Colonic mucosa (tissue), 4 donors: ENCODE data around the gene DIP2C. TPM values are rescaled to one million over a fixed set of nuclear protein-coding genes. Genes with fewer than 3 reads are reported as not detected.

Experiments used
- DNase-seq: peaks from one replicate; pipeline ENCODE4 v3.0.0-alpha.2; 2020
- H3K27ac ChIP-seq: fragments of 200-600 bp; one replicate; pipeline ENCODE4 v1.8.0; 2021
- H3K27me3 ChIP-seq: fragments of 200-600 bp; one replicate; pipeline ENCODE4 v1.8.0; 2021
- H3K36me3 ChIP-seq: fragments of 200-600 bp; one replicate; pipeline ENCODE4 v1.8.0; 2021
- H3K4me1 ChIP-seq: fragments of 200-600 bp; one replicate; pipeline ENCODE4 v1.8.0; 2021; ENCODE audit warnings: mild to moderate bottlenecking
- H3K4me3 ChIP-seq: fragments of 200-600 bp; one replicate; pipeline ENCODE4 v1.8.0; 2021
- H3K9ac ChIP-seq, 2 donors: one replicate each; pipeline ENCODE4 v1.7.0; 2013; ENCODE audit warnings: control low read depth in 2 of 2, low read depth in 2 of 2, low read length in 2 of 2
- H3K9me3 ChIP-seq: fragments of 200-600 bp; one replicate; pipeline ENCODE4 v1.8.0; 2021
- intact Hi-C: fragments of 100-400 bp; cut with DNase I; formaldehyde crosslinking; loops from one replicate; pipeline ENCODE4 v1.14.1; 2022
- total RNA-seq, 2 donors: library from RNA; stranded (reverse); fragmentation: NEBNext Ultra II Directional in 1 of 2; extraction: Animal tissue kit (Norgen Biotek cat#: 25700) in 1 of 2; gene quantifications; one replicate each; pipeline ENCODE4 v1.2.1, GENCODE V29; 2021
- TF ChIP-seq, protein P1 (sequence below): fragments of 200-600 bp; IDR thresholded peaks from one replicate; pipeline ENCODE4 v1.8.0; 2022; ENCODE audit warnings: antibody characterized with exemption, mild to moderate bottlenecking
- donor health status: healthy.
- donor health status: DM: no; HTN: no; CAD: no.
- donor health status: DM: no; HTN: no; CAD: no.

Gene DIP2C
- total RNA-seq, 2 donors from 2014 or later = 7.6 to 11.2 TPM

DNA sequence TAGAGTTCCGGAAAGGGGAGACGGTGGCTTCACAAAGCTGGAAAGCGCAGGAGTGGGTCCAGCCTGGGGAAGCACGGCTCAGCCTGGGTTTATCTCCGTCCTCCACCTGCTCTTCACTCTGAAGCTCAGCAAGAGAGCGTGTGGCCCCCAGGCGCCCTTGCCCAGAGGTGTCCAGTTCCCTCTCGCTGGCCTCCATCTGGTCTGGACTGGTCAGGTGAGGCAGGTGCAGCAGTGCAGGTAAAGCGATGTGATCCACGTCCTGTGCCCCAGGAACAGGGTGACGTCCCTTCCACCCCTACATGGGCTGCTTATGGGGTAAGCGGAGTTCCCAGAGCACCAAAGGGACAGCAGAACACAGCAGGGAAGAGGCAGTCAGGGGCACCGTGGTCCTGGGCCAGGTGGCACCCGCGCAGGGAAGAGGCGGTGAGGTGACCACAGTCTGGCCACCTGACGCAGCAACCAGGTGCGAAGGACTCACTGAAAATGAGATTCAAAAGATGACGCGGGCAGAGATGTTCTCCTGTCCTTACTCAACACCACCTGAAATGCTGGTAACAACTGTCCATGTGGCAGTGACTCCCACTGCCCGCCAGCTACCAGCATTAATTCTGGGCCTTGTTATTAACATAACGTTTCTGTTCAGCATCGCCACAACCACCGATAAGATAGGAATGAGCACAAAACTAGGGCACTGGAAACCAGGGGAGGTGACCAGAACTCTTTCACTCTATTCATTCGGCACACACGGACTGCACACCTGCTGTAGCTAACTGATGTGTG is 33.0 kb upstream of the DIP2C start:
- TF ChIP-seq, protein P1, sequence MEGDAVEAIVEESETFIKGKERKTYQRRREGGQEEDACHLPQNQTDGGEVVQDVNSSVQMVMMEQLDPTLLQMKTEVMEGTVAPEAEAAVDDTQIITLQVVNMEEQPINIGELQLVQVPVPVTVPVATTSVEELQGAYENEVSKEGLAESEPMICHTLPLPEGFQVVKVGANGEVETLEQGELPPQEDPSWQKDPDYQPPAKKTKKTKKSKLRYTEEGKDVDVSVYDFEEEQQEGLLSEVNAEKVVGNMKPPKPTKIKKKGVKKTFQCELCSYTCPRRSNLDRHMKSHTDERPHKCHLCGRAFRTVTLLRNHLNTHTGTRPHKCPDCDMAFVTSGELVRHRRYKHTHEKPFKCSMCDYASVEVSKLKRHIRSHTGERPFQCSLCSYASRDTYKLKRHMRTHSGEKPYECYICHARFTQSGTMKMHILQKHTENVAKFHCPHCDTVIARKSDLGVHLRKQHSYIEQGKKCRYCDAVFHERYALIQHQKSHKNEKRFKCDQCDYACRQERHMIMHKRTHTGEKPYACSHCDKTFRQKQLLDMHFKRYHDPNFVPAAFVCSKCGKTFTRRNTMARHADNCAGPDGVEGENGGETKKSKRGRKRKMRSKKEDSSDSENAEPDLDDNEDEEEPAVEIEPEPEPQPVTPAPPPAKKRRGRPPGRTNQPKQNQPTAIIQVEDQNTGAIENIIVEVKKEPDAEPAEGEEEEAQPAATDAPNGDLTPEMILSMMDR = no peak
- Histone ChIP-seq H3K4me1 (no peaks in the 10 kb centered on the region), H3K9me3 (no peaks in the 10 kb centered on the region), H3K27ac (no peak overlapping the region), H3K27me3 (no peaks in the 10 kb centered on the region), H3K4me3 (no peak overlapping the region), H3K36me3 (no peaks in the 10 kb centered on the region), H3K9ac (no peak overlapping the region)
- intact Hi-C loops = no loop called here
- DNase-seq = no peak

DNA sequence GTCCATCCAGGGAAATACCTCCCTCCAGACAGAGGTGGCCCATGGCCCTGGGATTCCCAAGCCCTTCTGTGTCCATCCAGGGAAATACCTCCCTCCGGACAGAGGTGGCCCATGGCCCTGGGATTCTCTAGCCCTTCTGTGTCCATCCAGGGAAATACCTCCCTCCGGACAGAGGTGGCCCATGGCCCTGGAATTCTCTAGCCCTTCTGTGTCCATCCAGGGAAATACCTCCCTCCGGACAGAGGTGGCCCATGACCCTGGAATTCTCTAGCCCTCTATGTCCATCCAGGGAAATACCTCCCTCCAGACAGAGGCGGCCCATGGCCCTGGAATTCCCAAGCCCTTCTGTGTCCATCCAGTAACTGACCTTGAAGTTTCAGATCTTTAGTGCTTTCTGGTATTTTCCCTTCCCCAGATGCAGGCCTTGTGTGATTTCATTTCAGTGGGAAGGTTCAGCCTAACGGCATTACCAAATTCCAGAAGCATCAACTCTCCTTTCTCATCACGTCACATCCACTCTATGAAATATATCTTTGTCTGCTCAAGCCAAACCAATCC is 28.8 kb upstream of the DIP2C start:
- H3K9ac ChIP-seq = no peak overlapping the region
- no peak for DNase-seq
- no peak overlapping the region for H3K27ac ChIP-seq
- no peak overlapping the region for H3K4me3 ChIP-seq
- no peaks in the 10 kb centered on the region for H3K27me3 ChIP-seq
- no peaks in the 10 kb centered on the region for H3K36me3 ChIP-seq
- intact Hi-C loops = no loop called here
- H3K9me3 ChIP-seq = no peaks in the 10 kb centered on the region
- no peaks in the 10 kb centered on the region for H3K4me1 ChIP-seq
- TF ChIP-seq, protein P1 = no peak

DNA sequence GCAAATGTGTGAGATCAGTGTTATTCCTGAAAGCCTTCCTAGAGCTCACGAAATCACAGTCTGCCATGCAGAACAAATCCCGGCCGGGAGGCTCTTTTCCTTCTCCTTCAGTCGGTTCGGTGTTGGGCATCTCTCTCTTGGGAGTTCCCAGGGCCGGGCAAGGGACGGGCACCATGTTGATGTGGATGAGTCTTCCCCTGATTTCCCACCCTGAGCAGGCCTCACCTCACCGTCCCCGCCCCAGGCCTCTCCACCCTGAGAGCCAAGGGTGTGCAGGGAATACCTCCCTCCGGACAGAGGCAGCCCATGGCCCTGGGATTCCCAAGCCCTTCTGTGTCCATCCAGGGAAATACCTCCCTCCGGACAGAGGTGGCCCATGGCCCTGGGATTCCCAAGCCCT is 28.0 kb upstream of the DIP2C start:
- no peaks in the 10 kb centered on the region for H3K36me3 ChIP-seq
- no peaks in the 10 kb centered on the region for H3K9me3 ChIP-seq
- H3K27me3 ChIP-seq = no peaks in the 10 kb centered on the region
- TF ChIP-seq, protein P1 = no peak
- H3K9ac ChIP-seq = no peak overlapping the region
- no peak for DNase-seq
- intact Hi-C loops = no loop called here
- no peak overlapping the region for H3K4me3 ChIP-seq
- H3K4me1 ChIP-seq = no peaks in the 10 kb centered on the region
- H3K27ac ChIP-seq = no peak overlapping the region

DNA sequence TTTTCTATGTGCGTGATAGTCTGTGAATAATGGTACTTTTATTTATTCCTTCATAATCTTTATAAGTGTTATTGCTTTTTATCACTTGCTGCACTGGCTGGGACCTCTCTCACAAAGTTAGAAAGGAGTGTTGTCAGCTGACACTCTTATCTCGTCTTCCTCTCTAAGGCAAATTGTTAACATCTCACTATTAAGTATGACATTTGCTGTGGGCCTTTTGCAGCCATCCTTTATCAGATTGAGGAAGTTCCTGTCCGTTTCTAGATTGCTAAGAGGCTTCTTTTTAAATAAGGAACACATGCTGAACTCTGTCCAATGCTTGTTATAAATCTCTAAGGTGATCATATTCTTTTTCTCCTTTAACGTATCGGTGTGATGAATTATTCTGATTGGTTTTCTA is 27.4 kb upstream of the DIP2C start:
- Histone ChIP-seq H3K27me3 (no peaks in the 10 kb centered on the region), H3K9me3 (no peaks in the 10 kb centered on the region), H3K4me3 (no peak overlapping the region), H3K36me3 (no peaks in the 10 kb centered on the region), H3K9ac (no peak overlapping the region), H3K4me1 (no peaks in the 10 kb centered on the region), H3K27ac (no peak overlapping the region)
- intact Hi-C loops = no loop called here
- no peak for DNase-seq
- TF ChIP-seq, protein P1 = no peak

DNA sequence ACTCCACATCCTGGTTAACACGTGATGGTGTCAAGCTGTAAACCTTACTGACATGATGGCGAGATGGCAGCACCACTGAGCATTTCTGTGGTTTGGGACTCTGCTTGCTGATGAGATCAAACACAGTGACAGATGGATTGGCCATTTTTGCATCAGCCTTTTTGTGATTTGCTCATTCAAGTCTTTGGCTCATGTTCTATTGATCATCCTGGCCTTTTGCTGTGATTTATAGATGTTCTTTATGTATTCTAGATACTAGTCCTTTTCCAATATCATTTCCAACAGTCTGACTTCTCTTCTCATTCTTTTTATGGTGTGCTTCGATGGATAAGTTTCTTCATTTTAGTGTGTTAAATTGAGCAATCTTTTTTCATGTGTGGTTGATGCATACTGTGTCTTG is 24.7 kb upstream of the DIP2C start:
- H3K9ac ChIP-seq = no peak overlapping the region

More for the DNA sequence above, 24.7 kb upstream of the DIP2C start:
- H3K4me1 ChIP-seq = no peaks in the 10 kb centered on the region
- no peak overlapping the region for H3K27ac ChIP-seq
- DNase-seq = no peak
- H3K36me3 ChIP-seq = no peaks in the 10 kb centered on the region
- intact Hi-C loops = no loop called here
- H3K27me3 ChIP-seq = no peaks in the 10 kb centered on the region
- TF ChIP-seq, protein P1 = no peak
- H3K4me3 ChIP-seq = no peak overlapping the region
- no peaks in the 10 kb centered on the region for H3K9me3 ChIP-seq
